ENCODE measurements around the gene RNF38. TPM values are rescaled to one million over a fixed set of nuclear protein-coding genes. Genes with fewer than 3 reads are reported as not detected.

RNF38 gene
- total and polyA plus RNA-seq, 2 experiments from 2014 or later = 13.7 to 61.9 TPM

DNA sequence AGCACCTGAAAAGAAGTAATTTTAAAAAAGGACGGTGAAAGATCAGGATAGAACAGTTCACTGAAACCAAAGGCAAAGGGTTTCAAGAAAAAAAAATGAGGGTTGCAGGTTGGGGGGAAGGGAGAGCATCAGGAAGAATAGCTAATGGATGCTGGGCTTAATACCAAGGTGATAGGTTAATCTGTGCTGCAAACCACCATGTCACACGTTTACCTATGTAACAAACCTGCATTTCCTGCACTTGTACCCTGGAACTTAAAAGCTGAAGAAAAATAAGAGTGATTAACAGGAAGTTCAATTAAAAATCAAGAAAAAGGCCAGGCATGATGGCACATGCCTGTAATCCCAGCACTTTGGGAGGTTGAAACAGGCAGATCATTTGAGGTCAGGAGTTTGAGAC is 44.1 kb upstream of the RNF38 start:
- H3K27ac ChIP-seq (ENCODE audit: low read depth) = peak overlapping the region; percentile 22; the same call in 1 of the 2 replicates
- ATAC-seq = no peak
- no peak overlapping the region for H2AFZ ChIP-seq
- no peaks in the 10 kb centered on the region for H3F3A ChIP-seq (replicated peaks; ENCODE audit: low read depth)
- Mint-ChIP-seq H3K36me3 (ENCODE audit: low read depth) (peaks cover 4% of the 10 kb centered on the region; the same call in 2 of the 3 replicates), H3K4me1 (peaks cover 37% of the 10 kb centered on the region), H3K4me3 (no peak overlapping the region), H3K27me3 (ENCODE audit: insufficient read depth, low read depth, poor library complexity) (no peaks in the 10 kb centered on the region), H3K9me3 (no peaks in the 10 kb centered on the region), H3K27ac (peak overlapping the region; percentile 16)
- peaks cover 62% of the 10 kb centered on the region for H4K20me1 ChIP-seq (replicated peaks; ENCODE audit: insufficient read depth)
- no peak for TF ChIP-seq CTCF (conservative IDR thresholded peaks at IDR 0.05; ENCODE audit: low read depth in 2 of 2)
- TF ChIP-seq ZNF331 (CRISPR knock-in tag; IDR thresholded peaks at IDR 0.05; ENCODE audit: low read depth) = no peak
- H3K4me1 ChIP-seq (ENCODE audit: insufficient read depth) = peaks cover 57% of the 10 kb centered on the region
- no peak overlapping the region for H3K4me3 ChIP-seq
- H3K4me2 ChIP-seq = peak overlapping the region; percentile 10; the same call in 1 of the 2 replicates
- no peak for DNase-seq (ENCODE audit: low spot score)
- no peaks in the 10 kb centered on the region for H3K27me3 ChIP-seq (ENCODE audit: insufficient read depth)
- H3K36me3 ChIP-seq (ENCODE audit: insufficient read depth) = no peaks in the 10 kb centered on the region
- no peaks in the 10 kb centered on the region for H3K9me2 ChIP-seq (ENCODE audit: insufficient read depth)
- peaks cover 96% of the 10 kb centered on the region for H3K79me2 ChIP-seq (replicated peaks; ENCODE audit: insufficient read depth)

DNA sequence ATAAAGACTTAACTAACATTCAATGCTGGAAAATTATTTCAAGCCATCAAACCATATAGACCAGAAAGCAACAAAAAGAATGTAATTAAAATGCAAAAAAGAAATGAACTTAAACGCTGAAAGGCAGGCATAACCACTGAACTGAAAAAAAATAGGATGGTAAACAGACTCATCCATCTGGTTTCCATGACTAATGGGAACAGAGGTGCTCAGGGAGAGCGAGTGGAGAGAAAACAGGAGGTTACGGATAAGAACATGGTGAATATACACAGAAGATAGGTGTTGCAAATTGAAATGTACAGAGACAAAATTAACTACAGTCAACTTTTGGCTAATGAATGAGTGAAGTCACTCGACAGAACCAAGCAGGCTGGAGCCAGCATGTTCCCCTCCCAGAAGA is 43.5 kb upstream of the RNF38 start:
- Mint-ChIP-seq H3K27ac (peak overlapping the region; percentile 16), H3K27me3 (ENCODE audit: insufficient read depth, low read depth, poor library complexity) (no peaks in the 10 kb centered on the region), H3K36me3 (ENCODE audit: low read depth) (peaks cover 4% of the 10 kb centered on the region; the same call in 2 of the 3 replicates), H3K9me3 (no peaks in the 10 kb centered on the region), H3K4me3 (no peak overlapping the region; the same call in 2 of the 3 replicates), H3K4me1 (peaks cover 41% of the 10 kb centered on the region)
- no peaks in the 10 kb centered on the region for H3K27me3 ChIP-seq (ENCODE audit: insufficient read depth)
- H3K4me2 ChIP-seq = no peak overlapping the region
- no peaks in the 10 kb centered on the region for H3K9me2 ChIP-seq (ENCODE audit: insufficient read depth)
- no peaks in the 10 kb centered on the region for H3F3A ChIP-seq (replicated peaks; ENCODE audit: low read depth)
- no peak for TF ChIP-seq EZH2phosphoT487 (IDR thresholded peaks at IDR 0.05; ENCODE audit: unreplicated experiment)
- H3K4me3 ChIP-seq = no peak overlapping the region
- DNase-seq (ENCODE audit: low spot score) (no peak), ATAC-seq (no peak)
- H3K27ac ChIP-seq (ENCODE audit: low read depth) = 0 out of 2 replicates have a peak overlapping the region, but pooled peaks have one; percentile 17
- H4K20me1 ChIP-seq (replicated peaks; ENCODE audit: insufficient read depth) = peaks cover 57% of the 10 kb centered on the region
- H2AFZ ChIP-seq = no peak overlapping the region
- H3K4me1 ChIP-seq (ENCODE audit: insufficient read depth) = peaks cover 57% of the 10 kb centered on the region
- H3K79me2 ChIP-seq (replicated peaks; ENCODE audit: insufficient read depth) = peaks cover 90% of the 10 kb centered on the region
- H3K36me3 ChIP-seq (ENCODE audit: insufficient read depth) = no peaks in the 10 kb centered on the region

DNA sequence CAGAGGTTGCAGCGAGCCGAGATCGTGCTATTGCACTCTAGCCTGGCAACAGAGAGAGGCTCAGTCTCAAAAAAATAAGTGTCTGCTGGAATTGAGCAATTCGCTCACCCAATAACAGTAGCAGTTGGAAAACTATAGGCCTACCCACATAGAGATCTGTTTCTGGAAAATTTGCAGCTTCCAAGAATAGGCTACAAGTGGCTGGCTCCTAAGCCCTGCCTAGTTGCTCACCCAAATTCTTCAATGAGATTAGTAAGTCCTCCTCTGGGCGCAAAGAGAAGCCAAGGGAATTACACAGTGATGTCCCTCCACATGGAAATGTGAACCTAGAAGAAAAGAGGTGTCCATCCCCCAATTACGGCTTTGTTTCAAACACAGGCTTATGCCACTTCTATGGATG is 42.6 kb upstream of the RNF38 start:
- no peak for ATAC-seq
- H3K9me2 ChIP-seq (ENCODE audit: insufficient read depth) = no peaks in the 10 kb centered on the region
- H2AFZ ChIP-seq = no peak overlapping the region
- H3K36me3 ChIP-seq (ENCODE audit: insufficient read depth) = no peaks in the 10 kb centered on the region
- Mint-ChIP-seq H3K36me3 (ENCODE audit: low read depth) (peaks cover 4% of the 10 kb centered on the region; the same call in 2 of the 3 replicates), H3K4me3 (no peak overlapping the region), H3K27ac (0 out of 2 replicates have a peak overlapping the region, but pooled peaks have one; percentile 16), H3K27me3 (ENCODE audit: insufficient read depth, low read depth, poor library complexity) (no peaks in the 10 kb centered on the region), H3K9me3 (no peaks in the 10 kb centered on the region), H3K4me1 (peaks cover 47% of the 10 kb centered on the region)
- no peak for DNase-seq (ENCODE audit: low spot score)
- peaks cover 87% of the 10 kb centered on the region for H3K79me2 ChIP-seq (replicated peaks; ENCODE audit: insufficient read depth)
- H3K4me2 ChIP-seq = no peak overlapping the region
- H3K4me3 ChIP-seq = no peak overlapping the region
- peaks cover 50% of the 10 kb centered on the region for H4K20me1 ChIP-seq (replicated peaks; ENCODE audit: insufficient read depth)
- no peaks in the 10 kb centered on the region for H3F3A ChIP-seq (replicated peaks; ENCODE audit: low read depth)
- H3K27me3 ChIP-seq (ENCODE audit: insufficient read depth) = no peaks in the 10 kb centered on the region
- peaks cover 50% of the 10 kb centered on the region for H3K4me1 ChIP-seq (ENCODE audit: insufficient read depth)
- H3K27ac ChIP-seq (ENCODE audit: low read depth) = peak overlapping the region; percentile 17; the same call in 1 of the 2 replicates
- no peak for TF ChIP-seq ZNF462 (CRISPR knock-in tag; IDR thresholded peaks at IDR 0.05)
- TF ChIP-seq JUNB (IDR thresholded peaks at IDR 0.05; ENCODE audit: unreplicated experiment) = no peak
- no peak for TF ChIP-seq CTCF (conservative IDR thresholded peaks at IDR 0.05; ENCODE audit: low read depth in 2 of 2)

All from GM23338 (cell line).